HepG2 (cell line): ENCODE measurements around the gene AARS1. TPM values are rescaled to one million over a fixed set of nuclear protein-coding genes. Genes with fewer than 3 reads are reported as not detected.

Source experiments
- ATAC-seq: fragments of 200-7000 bp; cut with Tn5 transposase; 3 replicates; pipeline ENCODE4 v1.9.1; 2020; ENCODE audit warnings: mild to moderate bottlenecking, moderate library complexity
- BruUV-seq: library from RNA; stranded (reverse); fragments of 400-500 nt; replicated peaks from 2 replicates; lab custom pipeline; 2021; lab: Mats Ljungman, UMichigan
- CTCF ChIA-PET: fragments of 300-600 bp; formaldehyde crosslinking; extraction: SDS; loops from one replicate; lab custom pipeline; 2021; ENCODE audit warnings: low total read pairs, inconsistent platforms, low intra/inter-chr PET ratio; lab: Yijun Ruan, JAX
- POLR2A ChIA-PET: fragments of 350-600 bp; sonication (Branson Sonifier 250); formaldehyde crosslinking; loops from one replicate; lab custom pipeline; 2020; ENCODE audit warnings: antibody characterized with exemption, inconsistent platforms; lab: Yijun Ruan, JAX
- DNase-seq: peaks from one replicate; pipeline ENCODE4 v3.0.0-alpha.2; 2015; ENCODE audit warnings: low spot score
- FAIRE-seq: peaks from 3 replicates; lab custom pipeline; 2011; peaks lifted over from hg19 to GRCh38; lab: Jason Lieb, UNC
- H2AFZ ChIP-seq: one replicate; pipeline ENCODE4 v1.6.1; 2011; ENCODE audit warnings: low read length, inconsistent platforms
- H3K27ac ChIP-seq: fragments of 300-600 bp; 3 replicates; pipeline ENCODE4 v1.8.0; 2011; ENCODE audit warnings: mixed run types, mild to moderate bottlenecking, mixed read lengths, low read length, inconsistent platforms; ENCODE audit not compliant: insufficient read depth; ENCODE audit errors: extremely low read length
- H3K27me3 ChIP-seq, 2 experiments: fragments of 200-600 bp in 1 of 2; 2 replicates in 1 of 2; 3 replicates in 1 of 2; pipeline versions ENCODE4 v1.6.0 to v1.8.0; 2011; ENCODE audit warnings: low read length in 2 of 2, mild to moderate bottlenecking in 2 of 2, moderate library complexity in 2 of 2, inconsistent platforms in 1 of 2; ENCODE audit not compliant: insufficient read depth in 2 of 2, control insufficient read depth in 1 of 2
- H3K36me3 ChIP-seq, 2 experiments: fragments of 200-600 bp in 1 of 2; replicated peaks in 1 of 2; 2 replicates in 1 of 2; 3 replicates in 1 of 2; pipeline versions ENCODE4 v1.5.1 to v1.8.0; 2011; ENCODE audit warnings: low read length in 2 of 2, inconsistent platforms in 1 of 2; ENCODE audit not compliant: insufficient read depth in 2 of 2, control insufficient read depth in 1 of 2
- H3K4me1 ChIP-seq: 2 replicates; pipeline ENCODE4 v1.5.1; 2012; ENCODE audit warnings: low read length, inconsistent platforms; ENCODE audit not compliant: insufficient read depth
- H3K4me2 ChIP-seq: 2 replicates; pipeline ENCODE4 v1.6.0; 2011; ENCODE audit warnings: low read depth, low read length, inconsistent platforms
- H3K4me3 ChIP-seq, 3 experiments: fragments of 200-600 bp in 1 of 3; sonication (generic), shearing (Covaris generic) in 1 of 3; replicated peaks in 1 of 3; 2 replicates each; pipeline ENCODE4 v1.5.1; 2011 to 2016; ENCODE audit warnings: low read length in 3 of 3, inconsistent platforms in 2 of 3, low read depth in 2 of 3, mild to moderate bottlenecking in 2 of 3, control low read depth in 1 of 3, mixed read lengths in 1 of 3; ENCODE audit not compliant: insufficient read depth in 1 of 3
- H3K79me2 ChIP-seq: one replicate; pipeline ENCODE4 v1.6.1; 2011; ENCODE audit warnings: low read length, inconsistent platforms; ENCODE audit not compliant: insufficient read depth
- H3K9ac ChIP-seq: 2 replicates; pipeline ENCODE4 v1.6.0; 2011; ENCODE audit warnings: mild to moderate bottlenecking, low read depth, low read length, inconsistent platforms; ENCODE audit not compliant: insufficient read depth
- H3K9me3 ChIP-seq: 2 replicates; pipeline ENCODE4 v1.5.1; 2012; ENCODE audit warnings: mild to moderate bottlenecking, low read length
- H4K20me1 ChIP-seq: 2 replicates; pipeline ENCODE4 v1.6.0; 2011; ENCODE audit warnings: inconsistent platforms, mild to moderate bottlenecking, low read length, moderate library complexity; ENCODE audit not compliant: insufficient read depth
- AGO1 ChIP-seq: fragments of 200-400 bp; formaldehyde crosslinking; IDR thresholded peaks from 2 replicates; pipeline ENCODE4 v1.6.1; 2017; ENCODE audit warnings: mild to moderate bottlenecking, low read depth, low read length, moderate library complexity; ENCODE audit not compliant: poor library complexity, severe bottlenecking
- CENPBD1 ChIP-seq: sonication (generic); formaldehyde crosslinking; IDR thresholded peaks from 2 replicates; pipeline ENCODE4 v1.8.0; 2022; ENCODE audit warnings: missing genetic modification reagents, low read depth, mild to moderate bottlenecking, borderline replicate concordance
- GMEB1 ChIP-seq: sonication (generic); formaldehyde crosslinking; IDR thresholded peaks from 2 replicates; pipeline ENCODE4 v1.5.1; 2020; ENCODE audit warnings: missing genetic modification reagents, mild to moderate bottlenecking, borderline replicate concordance
- MED1 ChIP-seq: sonication (generic); formaldehyde crosslinking; IDR thresholded peaks from 2 replicates; pipeline ENCODE4 v1.4.0; 2020; ENCODE audit warnings: missing genetic modification reagents
- NFAT5 ChIP-seq: sonication (generic); formaldehyde crosslinking; IDR thresholded peaks from 2 replicates; pipeline ENCODE4 v1.4.0; 2020; ENCODE audit warnings: missing genetic modification reagents
- PHF20 ChIP-seq: sonication (generic); formaldehyde crosslinking; IDR thresholded peaks from 2 replicates; pipeline ENCODE4 v1.5.0; 2020; ENCODE audit warnings: mild to moderate bottlenecking, missing genetic modification reagents
- PRPF4 ChIP-seq: fragments of 200-400 bp; formaldehyde crosslinking; IDR thresholded peaks from 2 replicates; pipeline ENCODE4 v1.6.1; 2016; ENCODE audit warnings: low read length, low read depth; ENCODE audit not compliant: poor library complexity, severe bottlenecking
- SKIL ChIP-seq: sonication (generic); formaldehyde crosslinking; IDR thresholded peaks from 2 replicates; pipeline ENCODE4 v1.8.0; 2022; ENCODE audit warnings: missing genetic modification reagents, mild to moderate bottlenecking, moderate library complexity, borderline replicate concordance
- ZBTB33 ChIP-seq: sonication (generic); formaldehyde crosslinking; IDR thresholded peaks from 2 replicates; pipeline ENCODE4 v1.4.0; 2020; ENCODE audit warnings: missing genetic modification reagents
- ZNF576 ChIP-seq: sonication (generic); formaldehyde crosslinking; IDR thresholded peaks from 2 replicates; pipeline ENCODE4 v1.4.0; 2020; ENCODE audit warnings: mild to moderate bottlenecking, missing genetic modification reagents
- WGBS: methylation state at CpG from one replicate; pipeline ENCODE4 v1.1.6; 2017; ENCODE audit warnings: low lambda C conversion rate; 5-methylcytosine and 5-hydroxymethylcytosine counted together
- in situ Hi-C: cut with HindIII; loops from 2 replicates; pipeline ENCODE4 v1.10.0; 2017; ENCODE audit warnings: low pct_unique_long_range_greater_than_20kb; ENCODE audit not compliant: extremely low pct_ligation_motif_present
- intact Hi-C: fragments of 100-400 bp; cut with micrococcal nuclease; formaldehyde crosslinking; loops from one replicate; pipeline ENCODE4 v1.10.0; 2022; ENCODE audit not compliant: unreplicated experiment
- polyA plus RNA-seq, 8 experiments: library from polyadenylated mRNA; depleted of rRNA in 3 of 8; stranded (reverse) in 7 of 8; unstranded in 1 of 8; fragments of >200 nt; fragmentation: Illumina TruSeq in 4 of 8; extraction: Trizol in 4 of 8; gene quantifications; 2 replicates each; pipeline versions ENCODE4 v1.2.1 to v1.2.3, GENCODE V29; 2011 to 2016; ENCODE audit warnings: low read depth in 4 of 8, missing spikeins in 1 of 8, mixed read lengths in 1 of 8; ENCODE audit not compliant: insufficient read depth in 1 of 8
- total RNA-seq, 5 experiments: library from RNA; depleted of rRNA; stranded (reverse); fragments of >200 nt; fragmentation: Illumina TruSeq; extraction: Trizol; gene quantifications; 2 replicates each; pipeline ENCODE4 v1.2.3, GENCODE V29; 2016; ENCODE audit warnings: low read depth in 1 of 5

AARS1 gene
- total and polyA plus RNA-seq, 2 of the 13 experiments (the other 11 are each of a cell fraction or from before 2014, with no cell fraction given): 107 to 132 TPM

- BruUV-seq: no TSS peak
- DNase-seq (no peak), ATAC-seq (no peak), FAIRE-seq (no peak)
- Histone ChIP-seq H2AFZ (no peak overlapping the region), H3K36me3 (no peaks in the 10 kb centered on the region), H3K79me2 (peaks cover 9% of the 10 kb centered on the region), H3K4me2 (no peak overlapping the region), H4K20me1 (no peaks in the 10 kb centered on the region), H3K9ac (no peak overlapping the region), H3K27ac (no peak overlapping the region), H3K4me3 (no peak overlapping the region), H3K27me3 (no peaks in the 10 kb centered on the region), H3K9me3 (no peaks in the 10 kb centered on the region), H3K4me1 (peaks cover 29% of the 10 kb centered on the region)
- in situ Hi-C loops: no loop called here
- intact Hi-C loops: no loop called here
- 88% methylated on average over 25 of the region's 28 CpGs for WGBS
- CTCF ChIA-PET: no interaction called here
- POLR2A ChIA-PET: no interaction called here
- no peak for TF ChIP-seq CENPBD1
- peak; percentile 75 for TF ChIP-seq ZBTB33 (CRISPR knock-in tag)
- TF ChIP-seq ZNF576 (CRISPR knock-in tag): no peak
- no peak for TF ChIP-seq PRPF4
- TF ChIP-seq PHF20 (CRISPR knock-in tag): no peak
- no peak for TF ChIP-seq SKIL
- TF ChIP-seq GMEB1 (CRISPR knock-in tag): no peak
- TF ChIP-seq MED1: no peak
- TF ChIP-seq NFAT5 (CRISPR knock-in tag): no peak
- TF ChIP-seq AGO1: no peak
Measured at GRCh38 chr16:70294385-70295025, 5.2 kb upstream of the AARS1 start.
